HEK293 (cell line): Measurements from ENCODE around the gene SNX19.

Source experiments
- CTCF ChIA-PET: fragments of 350-600 bp; formaldehyde crosslinking; extraction: SDS; loops from one replicate; lab custom pipeline; 2021; ENCODE audit warnings: antibody characterized with exemption; lab: Yijun Ruan, JAX
- POLR2A ChIA-PET: fragments of 300-600 bp; formaldehyde crosslinking; extraction: SDS; loops from one replicate; lab custom pipeline; 2020; ENCODE audit warnings: antibody characterized with exemption, inconsistent platforms; lab: Yijun Ruan, JAX
- H3K27ac ChIP-seq: fragments of 200-500 bp; sonication (Bioruptor generic); 2 replicates; pipeline ENCODE4 v1.5.1; 2014; ENCODE audit warnings: low read depth, low read length, control low read depth, inconsistent platforms; ENCODE audit errors: extremely low read depth
- H3K36me3 ChIP-seq, 2 experiments: fragments of 200-500 bp in 1 of 2; sonication (Bioruptor generic) in 1 of 2; 1 replicate in 1 of 2; 2 replicates in 1 of 2; pipeline ENCODE4 v1.5.1; 2014 to 2017; ENCODE audit warnings: inconsistent platforms in 2 of 2, low read length in 2 of 2; ENCODE audit not compliant: control insufficient read depth in 2 of 2, insufficient read depth in 1 of 2
- H3K4me1 ChIP-seq: fragments of 200-500 bp; sonication (Bioruptor generic); 2 replicates; pipeline ENCODE4 v1.5.1; 2014; ENCODE audit warnings: mild to moderate bottlenecking, low read length, inconsistent platforms; ENCODE audit not compliant: control insufficient read depth, insufficient read depth
- H3K4me3 ChIP-seq: 2 replicates; pipeline ENCODE4 v1.5.1; 2011; ENCODE audit warnings: low read depth, mild to moderate bottlenecking, control low read depth, low read length, moderate library complexity
- H3K9me3 ChIP-seq: fragments of 200-500 bp; sonication (Bioruptor generic); 2 replicates; pipeline ENCODE4 v1.5.1; 2014; ENCODE audit warnings: low read depth, low read length, inconsistent platforms; ENCODE audit not compliant: control insufficient read depth, insufficient read depth
- REST ChIP-seq: fragments of 450-650 bp; formaldehyde crosslinking; IDR thresholded peaks from 2 replicates; pipeline ENCODE4 v1.5.1; 2016; ENCODE audit warnings: missing biosample characterization, missing genetic modification characterization
- SP2 ChIP-seq: fragments of 450-650 bp; formaldehyde crosslinking; IDR thresholded peaks from 2 replicates; pipeline ENCODE4 v1.5.1; 2016; ENCODE audit warnings: missing biosample characterization, missing genetic modification characterization
- ZBTB1 ChIP-seq: fragments of 450-650 bp; formaldehyde crosslinking; IDR thresholded peaks from 2 replicates; pipeline ENCODE4 v1.5.1; 2016; ENCODE audit warnings: missing biosample characterization, missing genetic modification characterization
- ZNF223 ChIP-seq: fragments of 450-650 bp; formaldehyde crosslinking; IDR thresholded peaks from 2 replicates; pipeline ENCODE4 v1.5.1; 2016; ENCODE audit warnings: missing biosample characterization, missing genetic modification characterization
- ZNF571 ChIP-seq: fragments of 450-650 bp; formaldehyde crosslinking; IDR thresholded peaks from 2 replicates; pipeline ENCODE4 v1.5.0; 2017; ENCODE audit warnings: missing biosample characterization, missing genetic modification characterization
- ZNF629 ChIP-seq: fragments of 450-650 bp; formaldehyde crosslinking; IDR thresholded peaks from 2 replicates; pipeline ENCODE4 v1.5.1; 2017; ENCODE audit warnings: missing biosample characterization, missing genetic modification characterization
- TF ChIP-seq, protein P1 (sequence below): fragments of 450-650 bp; formaldehyde crosslinking; IDR thresholded peaks from 2 replicates; pipeline ENCODE4 v1.5.1; 2016; ENCODE audit warnings: missing biosample characterization, missing genetic modification characterization
- TF ChIP-seq, protein P2 (sequence below): fragments of 450-650 bp; formaldehyde crosslinking; IDR thresholded peaks from 2 replicates; pipeline ENCODE4 v1.5.1; 2016; ENCODE audit warnings: missing biosample characterization, missing genetic modification characterization
- TF ChIP-seq, protein P3 (sequence below): IDR thresholded peaks from 2 replicates; pipeline ENCODE4 v1.6.1; 2011; ENCODE audit warnings: mild to moderate bottlenecking, low read depth, low read length, borderline replicate concordance

Gene SNX19

DNA sequence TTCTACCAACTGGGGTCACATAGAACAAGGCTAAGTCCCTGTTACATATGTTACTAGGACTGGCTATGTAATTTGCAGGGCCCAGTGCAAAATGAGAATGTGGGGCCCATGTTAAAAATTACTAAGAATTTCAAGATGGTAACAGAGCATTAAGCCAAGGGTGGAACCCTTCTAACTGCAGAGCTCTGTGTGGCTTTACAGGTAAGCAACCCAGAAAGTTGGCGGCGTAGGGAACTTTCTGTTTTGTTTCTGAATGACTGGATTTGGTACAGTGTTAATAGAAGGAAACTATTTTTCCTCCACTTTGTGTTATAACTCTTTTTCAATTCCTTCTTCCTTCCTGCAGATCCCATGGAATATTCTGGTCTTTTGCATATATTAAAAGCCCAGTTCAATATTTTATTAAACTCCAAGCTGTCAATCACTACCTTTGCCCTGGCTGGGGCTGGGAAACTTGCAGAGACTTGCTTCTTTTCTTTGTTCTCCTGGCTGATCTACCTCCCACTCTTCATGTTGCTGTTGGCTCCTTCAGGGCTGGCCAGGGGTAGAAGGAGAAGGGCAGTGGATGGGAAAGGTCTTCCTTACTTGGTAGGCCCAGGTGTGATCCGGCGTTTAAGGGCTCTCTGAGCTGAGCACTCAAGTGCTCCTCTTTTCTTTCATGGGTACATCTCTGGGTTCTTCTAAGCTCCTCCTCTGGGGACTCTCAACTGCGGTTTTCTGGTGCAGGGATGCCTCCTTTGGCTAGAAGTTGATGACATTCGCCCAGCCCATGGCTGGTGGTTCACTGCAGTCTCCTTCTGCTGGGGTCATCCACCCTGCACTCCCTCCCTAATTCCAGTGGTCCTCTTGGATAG, 67.7 kb downstream of the SNX19 start:
- no peak overlapping the region for H3K27ac ChIP-seq

GRCh38 chr11:130847517-130847916, 68.8 kb downstream of the SNX19 start:
- no peaks in the 10 kb centered on the region for H3K9me3 ChIP-seq
- ChIA-PET POLR2A (no interaction called here), CTCF (interaction anchor here (0.7 kb wide), 3 partner anchors 9 to 47 kb away, joined by 3 to 4 read pairs (median 3); no protein-coding TSS in a partner anchor)
- TF ChIP-seq SP2 (tag by site-specific recombination) (no peak), REST (tag by site-specific recombination) (no peak)
- H3K4me3 ChIP-seq, result no peak overlapping the region
- no peaks in the 10 kb centered on the region for H3K4me1 ChIP-seq
- no peaks in the 10 kb centered on the region for H3K36me3 ChIP-seq
- H3K27ac ChIP-seq, result no peak overlapping the region

More for the DNA sequence above, 67.7 kb downstream of the SNX19 start:
- Histone ChIP-seq H3K4me3 (no peak overlapping the region), H3K4me1 (no peaks in the 10 kb centered on the region), H3K9me3 (no peaks in the 10 kb centered on the region), H3K36me3 (no peaks in the 10 kb centered on the region)
- POLR2A ChIA-PET, result no interaction called here
- TF ChIP-seq, protein P1, sequence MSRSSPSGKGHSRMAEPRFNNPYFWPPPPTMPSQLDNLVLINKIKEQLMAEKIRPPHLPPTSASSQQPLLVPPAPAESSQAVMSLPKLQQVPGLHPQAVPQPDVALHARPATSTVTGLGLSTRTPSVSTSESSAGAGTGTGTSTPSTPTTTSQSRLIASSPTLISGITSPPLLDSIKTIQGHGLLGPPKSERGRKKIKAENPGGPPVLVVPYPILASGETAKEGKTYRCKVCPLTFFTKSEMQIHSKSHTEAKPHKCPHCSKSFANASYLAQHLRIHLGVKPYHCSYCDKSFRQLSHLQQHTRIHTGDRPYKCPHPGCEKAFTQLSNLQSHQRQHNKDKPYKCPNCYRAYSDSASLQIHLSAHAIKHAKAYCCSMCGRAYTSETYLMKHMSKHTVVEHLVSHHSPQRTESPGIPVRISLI (tag by site-specific recombination), result no peak
- TF ChIP-seq, protein P2, sequence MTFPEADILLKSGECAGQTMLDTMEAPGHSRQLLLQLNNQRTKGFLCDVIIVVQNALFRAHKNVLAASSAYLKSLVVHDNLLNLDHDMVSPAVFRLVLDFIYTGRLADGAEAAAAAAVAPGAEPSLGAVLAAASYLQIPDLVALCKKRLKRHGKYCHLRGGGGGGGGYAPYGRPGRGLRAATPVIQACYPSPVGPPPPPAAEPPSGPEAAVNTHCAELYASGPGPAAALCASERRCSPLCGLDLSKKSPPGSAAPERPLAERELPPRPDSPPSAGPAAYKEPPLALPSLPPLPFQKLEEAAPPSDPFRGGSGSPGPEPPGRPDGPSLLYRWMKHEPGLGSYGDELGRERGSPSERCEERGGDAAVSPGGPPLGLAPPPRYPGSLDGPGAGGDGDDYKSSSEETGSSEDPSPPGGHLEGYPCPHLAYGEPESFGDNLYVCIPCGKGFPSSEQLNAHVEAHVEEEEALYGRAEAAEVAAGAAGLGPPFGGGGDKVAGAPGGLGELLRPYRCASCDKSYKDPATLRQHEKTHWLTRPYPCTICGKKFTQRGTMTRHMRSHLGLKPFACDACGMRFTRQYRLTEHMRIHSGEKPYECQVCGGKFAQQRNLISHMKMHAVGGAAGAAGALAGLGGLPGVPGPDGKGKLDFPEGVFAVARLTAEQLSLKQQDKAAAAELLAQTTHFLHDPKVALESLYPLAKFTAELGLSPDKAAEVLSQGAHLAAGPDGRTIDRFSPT (tag by site-specific recombination), result no peak
- no peak for TF ChIP-seq ZNF629 (tag by site-specific recombination)
- CTCF ChIA-PET, result interaction anchor here (0.6 to 0.9 kb wide), 5 partner anchors 14 to 397 kb away, joined by 3 to 5 read pairs (median 3); no protein-coding TSS in a partner anchor

GRCh38 chr11:130846606-130847005, 69.7 kb downstream of the SNX19 start:
- TF ChIP-seq, protein P3, sequence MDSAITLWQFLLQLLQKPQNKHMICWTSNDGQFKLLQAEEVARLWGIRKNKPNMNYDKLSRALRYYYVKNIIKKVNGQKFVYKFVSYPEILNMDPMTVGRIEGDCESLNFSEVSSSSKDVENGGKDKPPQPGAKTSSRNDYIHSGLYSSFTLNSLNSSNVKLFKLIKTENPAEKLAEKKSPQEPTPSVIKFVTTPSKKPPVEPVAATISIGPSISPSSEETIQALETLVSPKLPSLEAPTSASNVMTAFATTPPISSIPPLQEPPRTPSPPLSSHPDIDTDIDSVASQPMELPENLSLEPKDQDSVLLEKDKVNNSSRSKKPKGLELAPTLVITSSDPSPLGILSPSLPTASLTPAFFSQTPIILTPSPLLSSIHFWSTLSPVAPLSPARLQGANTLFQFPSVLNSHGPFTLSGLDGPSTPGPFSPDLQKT, result no peak
- TF ChIP-seq ZNF571 (tag by site-specific recombination), result no peak
- no peak for TF ChIP-seq ZBTB1 (tag by site-specific recombination)
- no peak for TF ChIP-seq ZNF223 (tag by site-specific recombination)
- TF ChIP-seq, all 188 proteins: peak for 0
- H3K4me1 ChIP-seq, result no peaks in the 10 kb centered on the region
- no peaks in the 10 kb centered on the region for H3K36me3 ChIP-seq
- ChIA-PET CTCF (no interaction called here), POLR2A (no interaction called here)
- no peak overlapping the region for H3K4me3 ChIP-seq
- H3K27ac ChIP-seq, result no peak overlapping the region
- H3K9me3 ChIP-seq, result no peaks in the 10 kb centered on the region
